Lower lobe of right lung (tissue), 2 donors: ENCODE results near the gene BNC2. TPM values are rescaled to one million over a fixed set of nuclear protein-coding genes. Genes with fewer than 3 reads are reported as not detected.

ENCODE experiments used
- ATAC-seq, 2 donors: fragments of 200-7000 bp; cut with Tn5 transposase; one replicate each; pipeline ENCODE4 v1.9.1; 2020 to 2022; ENCODE audit warnings: mild to moderate bottlenecking in 2 of 2, moderate library complexity in 2 of 2
- DNase-seq: peaks from one replicate; pipeline ENCODE4 v3.0.0-alpha.2; 2020
- H3K27ac ChIP-seq: fragments of 200-600 bp; one replicate; pipeline ENCODE4 v1.8.0; 2022
- H3K27me3 ChIP-seq: fragments of 200-600 bp; one replicate; pipeline ENCODE4 v1.8.0; 2022; ENCODE audit warnings: low read depth
- H3K36me3 ChIP-seq: fragments of 200-600 bp; one replicate; pipeline ENCODE4 v1.8.0; 2022; ENCODE audit warnings: mild to moderate bottlenecking
- H3K4me1 ChIP-seq: fragments of 200-600 bp; one replicate; pipeline ENCODE4 v1.8.0; 2022
- H3K4me3 ChIP-seq: fragments of 200-600 bp; one replicate; pipeline ENCODE4 v1.8.0; 2022; ENCODE audit warnings: mild to moderate bottlenecking
- H3K9me3 ChIP-seq: fragments of 200-600 bp; one replicate; pipeline ENCODE4 v1.8.0; 2022
- CTCF ChIP-seq: fragments of 200-600 bp; IDR thresholded peaks from one replicate; pipeline ENCODE4 v1.8.0; 2022; ENCODE audit warnings: antibody characterized with exemption, mild to moderate bottlenecking
- intact Hi-C: fragments of 100-400 bp; cut with DNase I; formaldehyde crosslinking; loops from one replicate; pipeline ENCODE4 v1.11.0; 2022
- total RNA-seq: library from RNA; stranded (reverse); fragmentation: NEBNext Ultra II Directional; extraction: Animal tissue kit (Norgen Biotek cat#: 25700); gene quantifications from one replicate; pipeline ENCODE4 v1.2.1, GENCODE V29; 2021
- donor health status: DM: no; HTN: yes; CAD: no; lungs with severe emphysema.

Gene BNC2
- total RNA-seq, 1 donor from 2014 or later: 15.0 TPM

GRCh38 chr9:16398691-16399090 is 471.8 kb downstream of the BNC2 start:
- DNase-seq (no peak), ATAC-seq (no peak)
- H3K9me3 ChIP-seq: no peaks in the 10 kb centered on the region
- intact Hi-C loops: no loop called here
- H3K27me3 ChIP-seq: no peaks in the 10 kb centered on the region
- no peak overlapping the region for H3K27ac ChIP-seq
- H3K36me3 ChIP-seq: no peaks in the 10 kb centered on the region
- no peaks in the 10 kb centered on the region for H3K4me1 ChIP-seq
- no peak overlapping the region for H3K4me3 ChIP-seq
- TF ChIP-seq CTCF: no peak

GRCh38 chr9:16396389-16396788 is 474.1 kb downstream of the BNC2 start:
- no peak for ATAC-seq
- no peaks in the 10 kb centered on the region for H3K36me3 ChIP-seq
- intact Hi-C loops: no loop called here
- no peak overlapping the region for H3K4me3 ChIP-seq
- H3K4me1 ChIP-seq: no peaks in the 10 kb centered on the region
- DNase-seq: no peak
- no peak for TF ChIP-seq CTCF
- H3K9me3 ChIP-seq: no peaks in the 10 kb centered on the region
- no peak overlapping the region for H3K27ac ChIP-seq
- no peaks in the 10 kb centered on the region for H3K27me3 ChIP-seq

GRCh38 chr9:16391369-16391768 is 479.1 kb downstream of the BNC2 start:
- Histone ChIP-seq H3K27ac (no peak overlapping the region), H3K9me3 (no peaks in the 10 kb centered on the region), H3K4me3 (no peak overlapping the region), H3K4me1 (no peaks in the 10 kb centered on the region), H3K27me3 (no peaks in the 10 kb centered on the region), H3K36me3 (no peaks in the 10 kb centered on the region)
- DNase-seq (no peak), ATAC-seq (no peak)
- intact Hi-C loops: no loop called here
- no peak for TF ChIP-seq CTCF

GRCh38 chr9:16387382-16387781 is 483.1 kb downstream of the BNC2 start:
- H3K4me1 ChIP-seq: no peaks in the 10 kb centered on the region
- H3K9me3 ChIP-seq: no peaks in the 10 kb centered on the region
- no peak overlapping the region for H3K27ac ChIP-seq
- TF ChIP-seq CTCF: no peak
- H3K27me3 ChIP-seq: no peaks in the 10 kb centered on the region
- DNase-seq (no peak), ATAC-seq (no peak)
- H3K4me3 ChIP-seq: no peak overlapping the region
- no peaks in the 10 kb centered on the region for H3K36me3 ChIP-seq
- intact Hi-C loops: no loop called here

GRCh38 chr9:16386827-16387077 is 483.7 kb downstream of the BNC2 start:
- H3K9me3 ChIP-seq: no peaks in the 10 kb centered on the region
- DNase-seq: no peak
- H3K4me1 ChIP-seq: no peaks in the 10 kb centered on the region
- no peaks in the 10 kb centered on the region for H3K36me3 ChIP-seq
- TF ChIP-seq CTCF: no peak
- no peaks in the 10 kb centered on the region for H3K27me3 ChIP-seq
- no peak overlapping the region for H3K4me3 ChIP-seq
- intact Hi-C loops: no loop called here
- ATAC-seq: no peak
- H3K27ac ChIP-seq: no peak overlapping the region
